Liver (tissue), 9 donors: Measurements from ENCODE around the gene DPYSL4. TPM values are rescaled to one million over a fixed set of nuclear protein-coding genes. Genes with fewer than 3 reads are reported as not detected.

Experiments
- DNase-seq: peaks from one replicate; pipeline ENCODE4 v3.0.0-alpha.2; 2017; ENCODE audit warnings: low spot score
- H3K27ac ChIP-seq, 2 donors: one replicate each; pipeline ENCODE4 v1.7.0; 2013; ENCODE audit warnings: inconsistent platforms in 2 of 2, low read length in 2 of 2, control low read depth in 1 of 2, low read depth in 1 of 2, mild to moderate bottlenecking in 1 of 2
- H3K27me3 ChIP-seq, 4 donors: one replicate each; pipeline versions ENCODE4 v1.6.1 to v1.7.0; 2013; ENCODE audit warnings: low read length in 3 of 4, inconsistent platforms in 1 of 4, mild to moderate bottlenecking in 1 of 4, moderate library complexity in 1 of 4; ENCODE audit not compliant: control insufficient read depth in 4 of 4, insufficient read depth in 4 of 4
- H3K36me3 ChIP-seq, 4 donors: one replicate each; pipeline versions ENCODE4 v1.6.1 to v1.7.0; 2013; ENCODE audit warnings: low read length in 3 of 4, mild to moderate bottlenecking in 3 of 4, low read depth in 1 of 4, moderate library complexity in 1 of 4; ENCODE audit not compliant: control insufficient read depth in 4 of 4, insufficient read depth in 3 of 4
- H3K4me1 ChIP-seq, 4 donors: one replicate each; pipeline versions ENCODE4 v1.6.1 to v1.7.0; 2013; ENCODE audit warnings: low read length in 3 of 4, mild to moderate bottlenecking in 3 of 4, moderate library complexity in 1 of 4; ENCODE audit not compliant: control insufficient read depth in 4 of 4, insufficient read depth in 4 of 4
- H3K4me3 ChIP-seq, 3 donors: one replicate each; pipeline versions ENCODE4 v1.6.1 to v1.7.0; 2013; ENCODE audit warnings: low read length in 3 of 3, control low read depth in 1 of 3, low read depth in 1 of 3, mild to moderate bottlenecking in 1 of 3
- H3K9ac ChIP-seq, 2 donors: one replicate each; pipeline ENCODE4 v1.7.0; 2013; ENCODE audit warnings: low read length in 2 of 2, mild to moderate bottlenecking in 2 of 2, moderate library complexity in 2 of 2, control low read depth in 1 of 2, low read depth in 1 of 2
- H3K9me3 ChIP-seq, 4 donors: one replicate each; pipeline versions ENCODE4 v1.6.1 to v1.7.0; 2013; ENCODE audit warnings: low read length in 3 of 4; ENCODE audit not compliant: control insufficient read depth in 4 of 4
- ATF3 ChIP-seq: IDR thresholded peaks from 2 replicates; pipeline ENCODE4 v1.6.1; 2016; ENCODE audit warnings: antibody characterized with exemption
- CTCF ChIP-seq: fragments of 150-350 bp; IDR thresholded peaks from 2 replicates; pipeline ENCODE4 v1.5.1; 2017; ENCODE audit warnings: improper control_type of control experiment, low read depth, low read length; ENCODE audit not compliant: missing input control
- EGR1 ChIP-seq, 2 donors: IDR thresholded peaks; 2 replicates each; pipeline ENCODE4 v1.6.1; 2016 to 2018; ENCODE audit warnings: antibody characterized with exemption in 2 of 2, low read depth in 2 of 2
- FOXA1 ChIP-seq: IDR thresholded peaks from 2 replicates; pipeline ENCODE4 v1.6.1; 2016; ENCODE audit warnings: antibody characterized with exemption
- FOXA2 ChIP-seq: IDR thresholded peaks from 2 replicates; pipeline ENCODE4 v1.6.1; 2016; ENCODE audit warnings: antibody characterized with exemption
- GABPA ChIP-seq, 2 donors: IDR thresholded peaks in 1 of 2; conservative IDR thresholded peaks in 1 of 2; 2 replicates each; pipeline ENCODE4 v1.6.1; 2016; ENCODE audit warnings: antibody characterized with exemption in 2 of 2, mild to moderate bottlenecking in 1 of 2, moderate library complexity in 1 of 2
- HNF4A ChIP-seq, 2 donors: conservative IDR thresholded peaks; 2 replicates each; pipeline ENCODE4 v1.6.1; 2016; ENCODE audit warnings: antibody characterized with exemption in 2 of 2, mild to moderate bottlenecking in 2 of 2
- HNF4G ChIP-seq: IDR thresholded peaks from 2 replicates; pipeline ENCODE4 v1.6.1; 2016; ENCODE audit warnings: antibody characterized with exemption
- JUND ChIP-seq, 2 donors: IDR thresholded peaks; 2 replicates each; pipeline ENCODE4 v1.6.1; 2016; ENCODE audit warnings: antibody characterized with exemption in 2 of 2
- MAX ChIP-seq: IDR thresholded peaks from 2 replicates; pipeline ENCODE4 v1.6.1; 2016; ENCODE audit warnings: antibody characterized with exemption
- NR2F2 ChIP-seq: IDR thresholded peaks from 2 replicates; pipeline ENCODE4 v1.6.1; 2016; ENCODE audit warnings: antibody characterized with exemption
- REST ChIP-seq: IDR thresholded peaks from 2 replicates; pipeline ENCODE4 v1.6.1; 2016; ENCODE audit warnings: antibody characterized with exemption, mild to moderate bottlenecking
- RXRA ChIP-seq, 2 donors: IDR thresholded peaks; 2 replicates each; pipeline ENCODE4 v1.6.1; 2017 to 2018; ENCODE audit warnings: antibody characterized with exemption in 2 of 2, mild to moderate bottlenecking in 1 of 2
- SP1 ChIP-seq: IDR thresholded peaks from 2 replicates; pipeline ENCODE4 v1.6.1; 2018; ENCODE audit warnings: antibody characterized with exemption, mild to moderate bottlenecking
- TAF1 ChIP-seq: conservative IDR thresholded peaks from 2 replicates; pipeline ENCODE4 v1.6.1; 2016; ENCODE audit warnings: antibody characterized with exemption, mild to moderate bottlenecking
- YY1 ChIP-seq: IDR thresholded peaks from 2 replicates; pipeline ENCODE4 v1.6.1; 2016; ENCODE audit warnings: antibody characterized with exemption, mild to moderate bottlenecking
- ZBTB33 ChIP-seq: IDR thresholded peaks from 2 replicates; pipeline ENCODE4 v1.6.1; 2016; ENCODE audit warnings: antibody characterized with exemption
- WGBS: extraction: QIAGEN DNeasy Blood & Tissue Kit; methylation state at CpG from one replicate; pipeline ENCODE4 v1.1.7; 2013; 5-methylcytosine and 5-hydroxymethylcytosine counted together
- polyA plus RNA-seq, 2 donors: library from polyadenylated mRNA; stranded (reverse) in 1 of 2; unstranded in 1 of 2; fragments of 200-250 nt in 1 of 2; fragments of >200 nt in 1 of 2; fragmentation: Nextera tagmentation in 1 of 2; extraction: Ambion mirVana in 1 of 2; gene quantifications; one replicate each; pipeline versions ENCODE4 v1.2.1 to v1.2.3, GENCODE V29; 2013 to 2015
- total RNA-seq, 2 donors: library from RNA; depleted of rRNA; stranded (reverse); fragments of >200 nt; gene quantifications; one replicate each; pipeline ENCODE4 v1.2.3, GENCODE V29; 2014
- donor health status: healthy.
- donor health status: healthy.
- donor health status: healthy.
- donor health status: healthy.
- donor health status: healthy.

The DPYSL4 gene
- total and polyA plus RNA-seq, 4 donors = 0.19 to 2.2 (median 0.26) TPM

- Histone ChIP-seq H3K9me3 (no peaks in the 10 kb centered on the region), H3K27ac (no peak overlapping the region), H3K4me1 (no peaks in the 10 kb centered on the region), H3K4me3 (no peak overlapping the region), H3K36me3 (no peaks in the 10 kb centered on the region), H3K9ac (no peak overlapping the region), H3K27me3 (no peaks in the 10 kb centered on the region)
- 90% methylated on average over 15 of the region's 15 CpGs for WGBS
- TF ChIP-seq TAF1 = no peak
- no peak for TF ChIP-seq RXRA (IDR thresholded peaks at IDR 0.05)
- no peak for TF ChIP-seq CTCF
- TF ChIP-seq GABPA (IDR thresholded peaks at IDR 0.05 in 1 of 2, conservative IDR thresholded peaks at IDR 0.05 in 1 of 2) = no peak
- TF ChIP-seq HNF4A (conservative IDR thresholded peaks at IDR 0.05) = no peak
- no peak for TF ChIP-seq NR2F2
- TF ChIP-seq FOXA2 = no peak
- no peak for TF ChIP-seq ATF3
- no peak for TF ChIP-seq ZBTB33
- DNase-seq = no peak
Observed at GRCh38 chr10:132155723-132156381, 30.9 kb upstream of the DPYSL4 start.

- no peak overlapping the region for H3K4me3 ChIP-seq
- H3K27ac ChIP-seq = no peak overlapping the region
- TF ChIP-seq ATF3 = no peak
- no peak for TF ChIP-seq NR2F2
- no peak for TF ChIP-seq FOXA1
- TF ChIP-seq HNF4G = no peak
- no peak for TF ChIP-seq REST
- TF ChIP-seq HNF4A (conservative IDR thresholded peaks at IDR 0.05) = no peak
- TF ChIP-seq ZBTB33 = no peak
- no peak for TF ChIP-seq GABPA (IDR thresholded peaks at IDR 0.05 in 1 of 2, conservative IDR thresholded peaks at IDR 0.05 in 1 of 2)
- no peak for TF ChIP-seq MAX
- TF ChIP-seq YY1 = no peak
- no peak for TF ChIP-seq SP1
- TF ChIP-seq EGR1 (IDR thresholded peaks at IDR 0.05; ENCODE audit: low read depth in 2 of 2) = no peak
- no peak for TF ChIP-seq JUND (IDR thresholded peaks at IDR 0.05)
- no peaks in the 10 kb centered on the region for H3K9me3 ChIP-seq
- no peak for DNase-seq
- H3K4me1 ChIP-seq = no peaks in the 10 kb centered on the region
- H3K9ac ChIP-seq = no peak overlapping the region
- 83% methylated on average over 7 of the region's 7 CpGs for WGBS
- no peaks in the 10 kb centered on the region for H3K27me3 ChIP-seq
- H3K36me3 ChIP-seq = no peaks in the 10 kb centered on the region
Observed at GRCh38 chr10:132156382-132156781, 30.4 kb upstream of the DPYSL4 start.
